GM19023 (cell line): ENCODE data around the gene TADA3.

Experiments
- ATAC-seq: cut with Tn5 transposase; IDR thresholded peaks from one replicate; pipeline ENCODE4 v1.9.1; 2021; ENCODE audit warnings: mild to moderate bottlenecking, moderate library complexity; ENCODE audit not compliant: unreplicated experiment

The TADA3 gene

DNA sequence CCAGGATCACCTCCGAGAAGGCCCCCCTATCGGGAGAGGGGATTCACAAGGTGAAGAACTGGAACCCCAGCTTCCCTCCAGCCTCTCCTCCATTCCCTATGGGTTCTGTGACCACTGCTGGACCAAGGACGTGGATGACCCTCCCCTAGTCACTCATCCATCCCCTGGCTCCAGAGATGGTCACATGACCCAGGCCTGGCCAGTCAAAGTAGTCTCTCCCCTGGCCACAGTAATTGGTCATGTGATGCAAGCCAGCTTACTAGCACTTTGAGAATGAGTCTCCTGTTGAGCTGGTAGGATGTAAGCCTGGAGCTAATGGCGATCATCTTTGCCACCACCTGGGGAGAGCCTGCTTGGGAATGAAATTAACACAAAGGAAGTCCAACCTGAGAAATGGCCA lies 26.4 kb downstream of the TADA3 start:
- no peak for ATAC-seq

DNA sequence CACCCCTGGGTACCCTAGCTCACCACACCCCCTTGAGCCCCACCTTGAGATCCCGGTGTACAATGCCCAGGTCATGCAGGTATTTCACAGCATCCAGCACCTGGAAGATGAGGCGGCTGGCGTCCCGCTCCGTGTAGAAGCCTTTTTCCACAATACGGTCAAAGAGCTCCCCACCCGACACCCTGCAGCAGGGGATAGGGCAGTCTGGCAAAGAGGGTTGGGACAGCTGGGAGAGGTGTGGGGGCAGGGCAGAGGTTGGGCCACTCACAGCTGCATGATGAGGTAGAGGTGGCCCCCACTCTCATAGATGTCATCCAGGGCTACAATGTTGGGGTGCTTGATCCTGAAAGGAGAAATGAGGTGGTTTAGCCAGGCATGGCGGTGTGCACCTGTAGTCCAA lies 29.4 kb downstream of the TADA3 start:
- ATAC-seq, result no peak

GRCh38 chr3:9761919-9762318 lies 30.4 kb downstream of the TADA3 start:
- no peak for ATAC-seq

DNA sequence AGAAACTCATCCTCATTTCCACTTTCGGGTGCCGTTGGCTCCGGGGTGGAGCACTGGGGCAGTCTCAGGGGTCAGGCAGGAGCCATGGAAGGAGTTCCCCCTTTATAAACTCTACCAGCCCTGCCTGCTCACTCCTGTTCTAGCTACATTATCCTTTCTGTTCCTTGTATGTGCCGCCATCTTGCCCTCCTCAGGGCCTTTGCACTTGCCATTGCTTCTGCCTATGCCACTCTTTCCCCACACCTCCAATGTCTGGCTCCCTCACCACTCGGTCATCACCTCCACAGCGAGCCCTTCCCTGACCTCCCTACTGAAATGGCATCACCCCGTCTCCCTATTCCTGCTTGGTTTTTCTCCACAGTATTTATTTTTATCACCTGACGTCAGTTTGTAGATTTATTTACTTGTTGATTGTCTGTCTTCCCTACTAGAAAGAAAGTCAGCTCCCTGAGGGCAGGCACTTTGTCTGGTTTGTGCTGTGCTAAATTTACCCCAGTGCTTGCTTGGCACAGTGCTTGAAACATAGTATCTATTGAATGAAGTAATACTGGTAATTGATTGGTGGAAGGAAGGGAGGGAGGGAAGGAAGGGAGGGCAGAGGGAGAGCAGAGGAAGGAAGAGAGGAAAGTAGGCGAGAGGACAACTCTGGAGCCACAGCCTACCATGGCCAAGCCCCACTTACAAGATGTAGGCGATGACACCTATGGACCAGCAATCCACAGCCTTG lies 31.3 kb downstream of the TADA3 start:
- no peak for ATAC-seq

DNA sequence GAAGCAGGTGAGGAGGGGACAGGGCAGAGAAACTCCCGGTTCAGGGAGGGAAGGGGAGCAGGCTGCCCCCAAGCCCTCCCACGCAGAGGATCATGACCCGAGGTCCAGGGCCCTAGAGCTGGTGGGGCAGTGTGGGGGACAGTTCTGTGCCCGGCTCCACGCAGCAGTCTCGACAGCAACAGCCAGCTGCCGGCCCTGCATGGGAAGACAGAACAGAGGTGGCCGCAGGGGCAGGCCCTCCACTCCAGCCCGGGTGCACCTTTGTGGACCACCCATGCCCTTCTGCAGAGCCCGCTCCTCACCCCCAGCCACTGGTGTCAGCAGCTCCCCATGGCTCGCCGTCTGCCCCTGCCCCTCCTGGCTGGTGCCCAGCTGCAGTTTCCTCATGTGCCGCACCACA lies 34.8 kb downstream of the TADA3 start:
- ATAC-seq, result no peak

GRCh38 chr3:9754678-9755077 lies 37.6 kb downstream of the TADA3 start:
- ATAC-seq, result no peak

DNA sequence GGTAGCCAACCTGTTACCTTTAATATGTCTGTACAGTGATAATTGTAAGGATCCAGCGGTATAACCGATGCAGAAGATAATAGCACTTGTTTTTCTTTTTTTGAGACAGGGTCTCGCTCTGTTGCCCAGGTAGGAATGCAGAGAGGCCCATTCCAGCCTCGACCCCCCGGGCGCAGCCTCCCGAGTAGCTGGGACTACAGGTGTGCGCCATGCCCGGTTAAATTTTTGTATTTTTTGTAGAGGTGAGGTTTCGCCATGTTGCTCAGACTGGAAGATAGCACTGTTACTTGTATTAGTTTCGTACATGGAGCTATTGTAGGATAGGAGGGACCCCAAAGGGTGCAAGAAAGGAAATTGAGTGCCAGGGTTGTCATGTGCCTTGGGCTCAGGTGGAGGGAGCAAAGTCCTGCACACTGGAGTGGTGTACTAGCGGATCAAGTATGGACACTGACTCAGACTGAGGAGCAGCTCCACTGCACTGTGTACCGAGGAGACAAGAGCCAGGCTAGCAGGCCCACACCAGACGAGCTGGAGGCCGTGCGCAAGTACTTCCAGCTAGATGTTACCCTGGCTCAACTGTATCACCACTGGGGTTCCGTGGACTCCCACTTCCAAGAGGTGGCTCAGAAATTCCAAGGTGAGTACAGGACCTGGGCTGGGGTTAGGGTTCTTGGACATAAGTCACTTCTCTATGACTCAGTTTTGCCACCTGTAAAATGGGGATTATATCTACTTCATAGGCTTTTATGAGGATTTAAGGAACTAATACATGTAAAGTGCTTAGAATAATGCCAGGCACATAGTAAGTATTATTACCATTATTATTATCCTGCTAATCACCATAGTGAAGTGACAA lies 41.5 kb downstream of the TADA3 start:
- ATAC-seq, result no peak

- peak; percentile 94 for ATAC-seq
Measured at GRCh38 chr3:9749645-9750555, 42.4 kb downstream of the TADA3 start, which contains the start of gene OGG1. TSS of gene OGG1 (plus strand) at chr3:9749952. CDS start at chr3:9750287, 335 bp downstream.

- no peak for ATAC-seq
Measured at GRCh38 chr3:9749296-9749644, 43.0 kb downstream of the TADA3 start.

DNA sequence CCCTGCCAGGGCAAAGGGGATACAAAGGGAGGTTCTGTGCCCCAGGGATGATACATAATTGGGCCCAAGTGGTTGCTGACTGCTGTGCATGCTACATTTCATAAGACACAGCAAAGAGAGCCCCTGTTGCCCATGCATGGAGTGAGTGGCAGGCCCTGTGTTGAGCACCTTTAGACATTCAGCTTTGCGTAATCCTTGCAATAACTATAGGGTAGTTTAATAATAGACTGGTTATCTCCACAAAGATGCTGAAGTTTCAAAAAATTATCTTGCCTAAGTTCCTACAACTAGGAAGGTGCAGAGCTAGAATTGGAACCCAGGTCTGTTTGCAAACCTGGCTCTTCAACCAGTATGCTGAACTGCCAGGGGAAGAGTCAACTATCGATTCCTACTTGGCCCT lies 44.2 kb downstream of the TADA3 start:
- ATAC-seq, result no peak

DNA sequence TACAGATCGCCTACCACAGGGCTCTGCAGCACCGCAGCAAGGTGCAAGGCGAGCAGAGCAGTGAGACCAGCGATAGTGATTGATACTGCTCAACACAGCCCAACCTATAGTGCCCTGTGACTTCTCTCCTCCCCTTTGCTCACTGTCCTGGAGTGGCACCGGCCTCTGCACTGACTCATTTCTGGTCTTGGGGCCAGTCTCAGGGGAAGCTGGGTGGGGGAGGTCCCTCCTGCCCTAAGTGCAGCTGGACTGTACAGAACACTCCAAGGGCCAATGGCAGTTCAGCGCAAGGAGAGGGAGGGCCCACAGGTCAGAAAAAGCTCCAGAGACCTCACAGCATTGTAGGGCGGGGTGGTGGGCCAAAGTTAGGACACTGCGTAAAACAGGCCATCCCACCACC lies 45.0 kb downstream of the TADA3 start:
- ATAC-seq, result no peak

- ATAC-seq, result no peak
Measured at GRCh38 chr3:9746330-9746729, 45.9 kb downstream of the TADA3 start.

GRCh38 chr3:9745521-9745920 lies 46.8 kb downstream of the TADA3 start:
- no peak for ATAC-seq

DNA sequence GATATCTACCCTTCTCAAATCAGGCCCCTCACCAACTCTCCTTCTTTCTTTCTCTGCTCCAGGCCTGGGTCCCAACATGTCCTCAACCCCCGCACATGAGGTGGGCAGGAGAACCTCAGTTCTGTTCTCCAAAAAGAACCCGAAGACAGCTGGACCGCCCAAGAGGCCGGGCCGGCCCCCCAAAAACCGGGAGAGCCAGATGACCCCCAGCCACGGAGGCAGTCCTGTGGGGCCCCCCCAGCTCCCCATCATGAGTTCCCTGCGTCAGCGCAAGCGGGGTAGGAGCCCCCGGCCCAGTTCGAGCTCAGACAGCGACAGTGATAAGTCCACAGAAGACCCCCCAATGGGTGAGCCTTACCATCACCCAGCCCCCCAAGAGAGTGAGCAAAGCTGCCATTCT lies 48.1 kb downstream of the TADA3 start:
- ATAC-seq, result no peak

- no peak for ATAC-seq
Measured at GRCh38 chr3:9743548-9743947, 48.7 kb downstream of the TADA3 start.

- ATAC-seq, result no peak
Measured at GRCh38 chr3:9742560-9742959, 49.7 kb downstream of the TADA3 start.

GRCh38 chr3:9739181-9739580 lies 53.1 kb downstream of the TADA3 start:
- ATAC-seq, result no peak

- no peak for ATAC-seq
Measured at GRCh38 chr3:9736831-9737230, 55.4 kb downstream of the TADA3 start.

- no peak for ATAC-seq
Measured at GRCh38 chr3:9732740-9733115, 59.5 kb downstream of the TADA3 start.

GRCh38 chr3:9732080-9732739 lies 60.1 kb downstream of the TADA3 start:
- ATAC-seq, result peak; percentile 9
